NCI-H524 (cell line): Measurements from ENCODE around the gene YPEL4.

ENCODE experiments used
- DNase-seq, 2 experiments: peaks; one replicate each; lab custom pipeline; 2025; lab: John Stamatoyannopoulos, UW

YPEL4 gene

DNA sequence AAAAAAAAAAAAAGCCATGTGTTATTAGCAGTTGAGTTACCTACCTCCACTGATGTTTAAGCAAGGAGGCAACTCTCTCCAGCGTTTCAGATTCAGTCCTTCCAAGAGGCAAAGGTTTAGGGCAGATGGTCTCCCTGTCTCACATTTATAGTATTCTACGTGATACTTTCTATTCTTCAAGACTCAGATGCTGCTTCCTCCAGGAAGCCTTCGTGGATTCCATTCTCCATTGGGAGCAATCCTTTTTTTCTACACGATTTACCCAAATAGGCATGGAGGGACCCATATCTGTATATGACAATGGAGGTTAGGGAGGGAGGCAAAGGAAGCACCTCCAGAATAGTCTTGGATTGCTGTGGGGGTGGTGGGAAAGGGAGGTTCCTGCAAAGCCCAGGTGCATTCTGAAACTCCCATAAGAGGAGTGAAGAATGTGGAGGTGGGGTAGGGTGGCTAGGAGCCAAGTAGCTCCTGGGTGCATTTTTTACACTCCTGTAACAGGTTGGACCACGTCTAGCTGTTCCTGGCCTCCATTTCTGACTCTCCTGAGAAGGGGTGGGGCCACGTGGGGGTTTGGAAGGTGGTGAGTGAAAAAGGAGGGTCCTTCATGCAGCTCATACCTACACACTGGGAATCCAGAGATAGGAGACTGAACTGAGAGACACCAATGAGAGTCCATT, 16.2 kb downstream of the YPEL4 start:
- no peak for DNase-seq

DNA sequence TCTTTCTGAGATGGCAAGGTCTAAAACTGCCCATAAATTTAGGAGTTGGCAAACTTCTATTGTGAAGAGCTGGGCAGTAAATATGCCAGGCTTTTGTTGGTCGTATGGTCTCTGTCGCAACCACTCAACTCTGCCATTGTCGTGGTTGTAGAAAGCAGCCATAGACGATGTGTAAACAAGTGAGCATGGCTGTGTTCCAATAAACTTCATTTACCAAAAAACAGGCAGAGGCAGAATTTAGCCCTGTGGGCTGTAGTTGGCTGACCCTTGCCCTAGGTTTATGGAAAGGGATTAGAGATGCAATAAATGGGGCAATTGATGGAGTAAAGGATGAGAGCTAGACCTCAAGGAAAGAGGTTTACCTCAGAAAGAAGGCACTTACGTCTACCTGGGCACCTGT, 17.6 kb downstream of the YPEL4 start:
- no peak for DNase-seq

DNA sequence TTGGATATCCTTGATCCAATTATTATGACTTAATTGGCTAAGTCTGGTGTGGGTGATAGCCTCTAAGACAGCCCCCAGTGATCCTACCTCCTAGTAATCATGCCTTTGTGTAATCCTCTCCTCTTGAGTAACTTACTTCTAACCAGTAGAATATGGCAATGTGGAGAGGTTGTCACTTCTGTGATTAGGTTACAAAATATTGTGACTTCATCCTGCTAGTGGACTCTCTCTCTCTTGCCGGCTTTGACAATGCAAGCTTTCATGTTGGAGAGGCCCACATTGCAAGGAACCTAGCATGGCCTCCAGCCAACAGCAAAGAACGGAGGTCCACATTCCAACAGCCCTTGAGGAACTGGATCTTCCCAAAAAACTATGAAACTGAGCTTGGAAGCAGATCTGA, 19.5 kb downstream of the YPEL4 start:
- no peak for DNase-seq

DNA sequence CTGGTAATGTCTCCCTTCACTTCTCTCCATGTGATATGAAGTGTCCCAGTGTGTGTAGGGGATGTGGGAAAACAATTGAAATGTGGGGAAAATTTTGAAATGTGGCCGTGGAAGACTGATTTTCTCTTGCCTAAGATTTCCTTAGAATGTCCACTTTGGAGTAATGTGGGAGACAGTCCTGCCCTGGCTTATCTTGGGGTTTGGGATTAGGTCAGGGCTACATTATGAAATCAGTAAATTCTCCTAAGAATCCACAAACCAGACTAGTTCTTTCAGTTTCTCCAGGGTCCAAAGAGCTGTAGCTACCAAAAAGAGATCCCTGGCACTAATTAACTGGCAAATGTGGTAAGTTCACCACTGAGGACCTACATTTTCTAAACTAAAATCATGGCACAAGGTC, 22.8 kb downstream of the YPEL4 start:
- DNase-seq, result no peak

DNA sequence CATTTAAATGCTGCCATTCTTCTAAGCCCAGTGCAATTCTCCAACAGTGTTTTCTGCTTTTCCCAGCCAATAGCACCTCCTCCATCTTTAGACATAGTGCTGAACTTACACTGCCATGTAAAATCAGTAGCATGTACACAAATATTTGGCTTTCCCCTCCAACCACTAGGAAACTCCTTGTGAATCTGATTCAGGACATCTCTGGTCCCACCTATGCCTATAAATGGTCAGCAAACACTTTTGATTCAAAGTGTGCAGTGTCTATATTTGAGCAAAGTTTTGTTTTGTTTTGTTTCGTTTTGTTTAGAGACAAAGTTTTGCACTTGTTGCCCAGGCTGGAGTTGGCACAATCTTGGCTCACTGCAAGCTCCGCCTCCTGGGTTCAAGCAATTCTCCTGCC, 24.8 kb downstream of the YPEL4 start:
- no peak for DNase-seq

DNA sequence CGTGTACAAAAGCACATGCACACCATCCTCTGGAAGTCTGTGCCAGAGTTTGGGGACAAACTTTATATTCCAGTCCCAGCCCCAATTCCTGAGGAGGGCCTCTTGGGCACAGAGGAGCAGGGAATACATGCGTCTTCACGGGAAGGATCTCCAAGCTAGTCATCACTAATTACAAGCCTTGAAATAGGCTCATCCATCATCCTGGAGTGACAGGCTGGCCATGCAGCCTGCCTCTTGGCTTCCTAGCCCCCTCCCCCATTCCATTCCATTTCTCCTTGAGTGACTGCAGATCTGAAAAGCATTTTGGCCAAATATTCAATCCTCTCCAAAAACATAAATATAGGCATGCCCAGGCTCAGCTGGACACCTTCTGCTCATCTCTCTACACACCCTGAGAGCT, 27.4 kb downstream of the YPEL4 start:
- DNase-seq, result no peak

DNA sequence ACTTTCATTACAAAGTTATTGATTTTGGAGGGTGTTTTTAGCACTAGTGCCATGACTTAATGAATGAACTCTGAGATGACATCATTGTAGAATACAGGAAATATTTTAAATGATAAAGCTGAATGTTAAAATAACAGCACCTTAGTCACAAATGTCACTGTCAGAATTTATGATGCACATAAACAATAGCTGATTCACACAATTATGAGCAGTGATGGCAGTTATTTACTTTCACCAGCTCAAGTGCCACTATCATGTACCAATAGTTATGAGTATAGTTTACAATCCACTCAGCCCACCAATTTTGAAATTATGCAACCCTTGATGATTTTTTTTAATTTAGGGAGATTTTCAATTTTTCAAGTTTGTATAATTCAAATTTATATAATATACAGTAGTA, 29.2 kb downstream of the YPEL4 start:
- DNase-seq, result no peak

DNA sequence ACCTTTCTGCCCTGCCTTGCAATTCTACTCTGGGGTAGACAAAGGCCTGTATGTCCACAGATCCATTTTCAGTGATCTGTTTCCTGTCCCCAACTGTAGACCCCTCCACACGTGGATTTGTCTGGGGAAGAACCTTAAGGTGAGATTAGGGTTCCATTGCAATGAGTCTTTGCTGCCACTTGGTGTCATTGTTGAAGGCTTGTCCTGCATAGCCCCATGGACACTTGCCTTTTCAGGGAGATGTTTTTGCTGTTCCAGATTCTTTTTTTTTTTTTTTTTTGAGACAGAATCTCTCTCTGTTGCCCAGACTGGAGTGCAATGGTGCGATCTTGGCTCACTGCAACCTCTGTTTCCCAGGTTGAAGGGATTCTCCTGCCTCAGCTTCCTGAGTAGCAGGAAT, 30.4 kb downstream of the YPEL4 start:
- DNase-seq, result no peak

DNA sequence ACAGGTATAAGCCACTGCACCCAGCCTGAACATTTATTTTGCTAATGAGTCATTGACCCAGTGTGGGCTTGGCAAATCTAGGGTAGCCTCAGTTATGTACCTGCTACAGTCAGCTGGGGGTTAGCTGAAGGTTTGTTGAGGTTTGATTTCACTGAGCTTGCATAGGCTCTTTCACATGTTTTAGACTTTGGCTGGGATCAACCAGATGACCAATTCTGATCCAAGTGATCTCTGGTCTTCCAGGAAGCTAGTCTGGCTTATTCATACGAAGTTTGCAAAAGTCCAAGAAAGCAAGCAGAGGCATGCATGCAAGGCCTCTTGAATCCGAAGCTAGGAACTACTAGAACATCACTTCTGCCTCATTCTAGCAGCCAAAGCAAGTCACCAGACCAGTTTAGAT, 31.3 kb downstream of the YPEL4 start:
- DNase-seq, result no peak

DNA sequence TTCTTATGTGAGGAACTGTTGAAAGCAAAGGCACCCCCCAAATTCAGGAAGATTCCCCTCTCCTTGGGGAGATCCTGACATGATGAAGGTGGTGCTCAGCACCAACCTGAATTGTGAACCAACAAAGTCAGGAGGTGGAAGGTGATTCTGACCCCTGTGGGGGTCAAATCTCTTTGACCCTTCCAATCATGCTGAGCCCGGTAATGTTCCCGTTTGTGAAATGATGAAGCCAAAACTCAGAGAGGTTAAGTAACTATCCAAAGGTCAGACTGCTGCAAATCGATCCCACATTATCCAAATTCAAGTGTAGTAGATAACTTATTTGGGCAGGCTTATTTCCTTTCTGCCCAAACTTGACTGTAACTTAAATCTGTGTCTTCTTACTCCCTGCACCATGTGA, 33.1 kb downstream of the YPEL4 start:
- DNase-seq, result no peak

DNA sequence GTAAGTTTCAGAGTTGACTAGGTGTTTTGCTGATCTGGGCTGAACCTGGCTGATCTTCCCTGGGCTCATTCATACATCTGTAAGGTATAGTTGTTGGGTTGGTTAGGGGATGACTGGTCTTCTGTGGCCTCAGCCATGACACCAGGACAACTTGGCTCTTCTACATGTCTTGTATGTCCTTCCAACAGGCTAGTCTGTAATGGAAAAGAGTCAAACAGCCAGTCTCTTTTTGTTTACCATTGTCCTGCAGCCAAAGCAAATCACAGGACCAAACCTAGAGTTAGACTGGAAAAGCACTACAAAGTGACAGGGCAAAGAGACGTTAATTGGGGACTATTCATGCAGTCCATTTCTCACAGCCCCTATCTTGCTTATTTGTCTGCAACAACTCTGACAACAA, 34.4 kb downstream of the YPEL4 start:
- DNase-seq, result no peak

DNA sequence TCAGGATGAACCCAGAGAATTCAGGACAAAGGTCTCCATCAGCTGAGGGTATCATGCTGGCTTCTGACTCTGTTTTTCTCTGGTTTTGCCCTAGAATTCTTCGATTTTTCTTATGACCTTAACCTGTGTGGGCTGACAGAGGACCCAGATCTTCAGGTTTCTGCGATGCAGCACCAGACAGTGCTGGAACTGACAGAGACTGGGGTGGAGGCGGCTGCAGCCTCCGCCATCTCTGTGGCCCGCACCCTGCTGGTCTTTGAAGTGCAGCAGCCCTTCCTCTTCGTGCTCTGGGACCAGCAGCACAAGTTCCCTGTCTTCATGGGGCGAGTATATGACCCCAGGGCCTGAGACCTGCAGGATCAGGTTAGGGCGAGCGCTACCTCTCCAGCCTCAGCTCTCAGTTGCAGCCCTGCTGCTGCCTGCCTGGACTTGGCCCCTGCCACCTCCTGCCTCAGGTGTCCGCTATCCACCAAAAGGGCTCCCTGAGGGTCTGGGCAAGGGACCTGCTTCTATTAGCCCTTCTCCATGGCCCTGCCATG, 35.4 kb downstream of the YPEL4 start:
- DNase-seq, result no peak

DNA sequence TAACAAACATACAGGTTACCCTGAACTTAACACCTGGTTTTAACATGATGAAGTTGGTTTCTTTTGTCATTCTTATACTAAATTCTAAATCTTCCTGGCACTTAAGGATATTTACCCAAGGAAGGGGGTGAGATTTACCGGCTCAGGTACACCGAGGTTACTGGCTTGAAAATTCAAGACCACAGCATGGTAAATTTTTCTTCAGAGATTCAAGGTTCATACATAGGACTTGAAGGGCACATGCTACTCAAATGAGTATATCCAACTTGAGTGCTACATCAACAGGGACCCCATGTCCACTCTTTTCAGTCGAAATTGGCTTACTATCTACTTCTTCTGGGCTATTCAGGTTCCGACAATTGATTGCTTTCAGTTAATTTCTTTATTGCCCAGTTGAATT, 39.5 kb downstream of the YPEL4 start:
- DNase-seq, result no peak

DNA sequence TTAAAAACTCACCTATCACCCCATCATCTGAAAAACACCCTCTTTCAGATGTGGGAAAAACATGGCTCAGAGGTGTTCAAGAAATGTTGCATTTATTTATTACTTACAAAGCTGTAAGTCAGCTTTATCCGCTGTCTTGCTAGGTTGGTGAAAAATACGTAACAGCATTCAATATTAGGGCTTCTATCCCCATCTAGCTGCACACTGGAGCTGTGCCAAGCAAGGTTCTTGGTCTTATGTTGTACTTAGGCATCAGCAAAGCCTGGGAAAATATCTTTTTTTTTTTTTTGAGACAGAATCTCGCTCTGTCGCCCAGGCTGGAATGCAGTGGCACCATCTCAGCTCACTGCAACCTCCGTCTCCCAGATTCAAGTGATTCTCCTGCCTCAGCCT, 44.7 kb downstream of the YPEL4 start:
- no peak for DNase-seq

DNA sequence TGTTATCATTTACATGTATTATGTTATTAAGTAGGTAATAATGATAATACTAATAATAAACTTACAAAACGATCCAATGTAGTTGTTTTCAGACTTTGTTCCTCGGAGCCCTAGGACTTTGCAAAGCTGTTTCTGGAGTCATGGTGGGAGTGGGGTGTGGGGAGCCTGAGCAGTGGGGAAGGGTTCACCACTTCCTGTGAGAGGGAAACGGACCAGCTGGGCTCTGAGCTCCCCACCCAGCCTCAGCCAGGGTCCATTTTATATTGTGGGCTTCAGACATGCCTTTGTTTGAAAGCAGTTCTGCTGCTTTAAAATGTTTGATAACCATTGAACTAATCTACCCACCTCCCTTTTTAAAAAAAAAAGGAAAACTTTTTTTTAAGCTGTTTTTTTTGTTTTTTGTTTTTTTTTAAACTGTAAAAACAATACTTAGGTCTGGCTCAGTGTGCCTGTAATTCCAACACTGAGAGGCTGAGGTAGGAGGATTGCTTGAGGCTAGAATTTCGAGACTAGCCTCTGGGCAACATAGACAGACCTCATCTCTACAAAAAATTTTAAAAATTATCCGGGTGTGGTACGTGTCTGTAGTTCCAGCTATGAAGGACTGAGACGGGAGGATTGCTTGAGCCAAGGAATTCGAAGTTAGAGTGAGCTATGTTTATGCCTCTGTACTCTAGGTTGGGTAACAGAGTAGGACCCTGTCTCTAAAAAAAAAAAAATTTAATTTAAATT, 45.2 kb downstream of the YPEL4 start:
- DNase-seq, result no peak

DNA sequence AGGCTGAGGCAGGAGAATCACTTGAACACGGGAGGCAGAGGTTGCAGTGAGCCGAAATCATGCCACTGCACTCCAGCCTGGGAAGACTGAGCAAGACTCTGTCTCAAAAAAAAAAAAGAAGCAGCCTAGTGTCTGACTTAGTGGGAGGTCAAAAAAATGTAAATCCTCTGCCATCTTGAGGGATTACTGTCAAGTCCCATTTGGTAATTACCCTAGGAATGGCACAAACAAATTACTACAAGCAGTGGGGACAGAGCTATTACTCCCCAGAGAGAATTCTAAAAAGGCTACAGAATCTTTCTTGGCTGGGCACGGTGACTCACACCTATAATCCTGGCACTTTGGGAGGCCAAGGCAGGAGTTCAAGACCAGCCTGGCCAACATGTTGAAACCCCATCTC, 48.4 kb downstream of the YPEL4 start:
- DNase-seq, result peak; percentile 10 to 41

DNA sequence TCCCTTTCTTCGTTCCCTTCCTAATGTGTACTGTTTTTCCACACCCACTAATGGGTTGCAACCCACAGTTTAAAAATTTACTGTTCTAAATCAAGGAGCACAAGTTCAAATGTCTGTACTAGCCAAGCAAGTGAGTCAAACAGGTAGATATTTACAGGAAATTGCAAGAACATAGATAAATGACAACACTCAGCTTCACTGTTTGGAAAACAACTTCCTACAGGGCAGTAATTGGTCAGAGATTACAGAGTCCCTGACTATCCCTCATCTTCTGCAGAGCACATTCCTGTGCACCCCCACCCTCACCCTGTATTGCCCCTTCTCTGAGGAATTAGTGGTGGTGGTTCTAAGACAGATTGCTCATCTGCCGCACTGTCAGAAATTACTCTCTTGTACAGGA, 50.3 kb downstream of the YPEL4 start:
- DNase-seq, result no peak

DNA sequence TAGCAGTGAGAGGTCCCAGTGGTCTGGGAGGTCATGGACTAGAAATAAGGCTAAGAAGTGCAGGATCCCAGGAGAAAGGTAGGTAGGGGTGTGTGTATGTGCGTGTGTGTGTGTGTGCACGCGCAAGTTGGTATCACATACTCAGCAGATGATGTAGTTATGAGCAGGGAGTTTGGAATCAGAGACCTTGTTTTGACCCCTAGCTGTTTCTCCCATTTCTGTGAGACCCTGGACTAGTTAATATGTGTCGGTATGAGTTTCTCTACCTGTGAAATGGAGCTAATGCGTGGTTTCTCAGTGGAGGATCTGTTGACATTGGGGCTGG, 50.9 kb downstream of the YPEL4 start:
- DNase-seq, result no peak

DNA sequence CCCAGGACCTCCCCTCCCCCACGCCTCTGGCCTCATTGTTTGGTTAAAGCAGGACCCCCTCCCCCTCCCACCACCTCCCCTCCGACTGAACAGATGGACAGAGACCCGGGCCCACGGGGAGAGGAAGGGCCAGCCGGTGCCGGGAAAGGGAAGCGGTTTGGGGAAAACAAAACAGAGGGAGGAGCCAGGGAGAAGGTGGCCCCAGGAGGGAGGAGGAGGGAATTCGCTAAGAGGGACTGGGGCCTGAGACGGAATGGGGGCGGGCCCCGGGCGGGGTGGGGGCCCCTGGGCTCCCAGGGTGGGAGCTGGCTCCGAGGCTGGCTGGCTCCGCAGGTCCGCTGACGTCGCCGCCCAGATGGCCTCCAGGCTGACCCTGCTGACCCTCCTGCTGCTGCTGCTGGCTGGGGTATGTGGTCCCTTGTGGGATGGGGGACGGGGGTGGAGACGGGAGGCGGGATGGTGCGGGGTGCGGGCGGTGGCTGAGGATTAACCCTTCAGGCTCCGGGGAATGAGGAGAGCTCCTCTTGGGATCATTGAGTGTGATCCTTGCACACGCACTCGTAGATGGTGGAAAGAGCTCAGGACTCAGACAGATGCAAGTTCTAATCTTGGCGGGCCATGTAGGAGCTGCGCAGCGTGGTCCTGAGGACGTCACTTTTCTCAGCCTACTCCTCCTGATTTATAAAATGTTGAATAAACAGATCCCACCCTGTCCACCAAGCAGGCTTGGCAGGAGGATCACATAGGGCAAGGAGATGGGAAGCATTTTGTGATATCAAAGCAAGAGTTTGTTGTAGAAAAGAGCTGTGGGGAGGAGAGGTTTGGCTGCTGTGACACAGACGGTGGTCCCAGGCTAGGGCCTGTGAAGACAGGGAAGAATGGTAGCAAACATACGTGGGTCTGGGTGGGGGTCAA, 51.5 kb downstream of the YPEL4 start:
- peak in 1 of 2 experiments; percentile 30 for DNase-seq

DNA sequence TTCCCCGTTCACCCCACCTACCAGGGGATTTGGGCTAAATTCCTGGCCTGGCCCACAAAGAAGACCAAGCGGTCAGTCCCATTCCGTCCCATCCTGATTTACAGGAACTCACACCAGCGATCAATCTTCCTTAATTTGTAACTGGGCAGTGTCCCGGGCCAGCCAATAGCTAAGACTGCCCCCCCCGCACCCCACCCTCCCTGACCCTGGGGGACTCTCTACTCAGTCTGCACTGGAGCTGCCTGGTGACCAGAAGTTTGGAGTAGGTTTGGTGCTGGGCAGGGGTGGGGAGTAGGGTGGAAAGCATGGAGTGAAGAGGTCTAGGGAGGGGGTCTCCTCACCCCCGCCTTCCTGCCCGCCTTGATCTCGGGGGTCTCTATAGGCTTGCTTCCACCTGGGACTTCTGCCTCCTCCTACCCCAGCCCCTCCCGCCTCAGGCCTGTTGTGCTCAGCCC, 52.2 kb downstream of the YPEL4 start, which contains the start of gene SERPING1:
SERPING1 (plus strand) TSS at position 225 of the 455 bp plus-strand sequence. CDS start 586 bp downstream, outside the sequence.
- DNase-seq, result no peak

DNA sequence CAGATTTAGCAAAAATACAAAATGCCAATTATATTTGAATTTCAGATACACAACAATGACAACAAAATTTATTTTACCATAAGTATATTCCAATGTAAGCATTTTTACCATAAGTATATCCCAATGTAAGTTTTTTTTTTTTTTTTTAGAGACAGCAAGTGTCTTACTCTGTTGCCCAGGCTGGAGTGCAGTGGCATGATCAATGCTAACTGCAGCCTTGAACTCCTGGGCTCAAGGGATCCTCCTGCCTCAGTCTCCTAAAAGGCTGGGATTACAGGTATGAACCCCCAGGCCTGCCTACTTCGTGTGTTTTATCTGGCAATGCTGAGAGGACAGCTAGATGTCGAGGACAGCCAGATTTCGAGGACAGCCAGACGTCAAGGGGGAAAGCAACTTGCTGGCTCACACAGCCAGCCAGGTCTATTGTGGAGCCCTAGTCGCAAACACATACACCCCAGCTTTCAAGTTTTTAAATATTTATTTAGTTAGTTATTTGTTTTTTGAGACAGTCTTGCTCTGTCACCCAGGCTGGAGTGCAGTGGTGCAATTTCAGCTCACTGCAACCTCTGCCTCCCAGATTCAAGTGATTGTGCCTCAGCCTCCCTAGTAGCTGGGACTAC, 53.3 kb downstream of the YPEL4 start:
- DNase-seq, result no peak
